ACC112 (cell line): ENCODE data around the gene TLL1.

Source experiments
- H2AFZ ChIP-seq: fragments of 200-600 bp; sonication (generic); one replicate; pipeline ENCODE4 v1.6.0; 2017; ENCODE audit warnings: antibody characterized with exemption, low read length; ENCODE audit not compliant: unreplicated experiment
- H3K27ac ChIP-seq: fragments of 200-600 bp; sonication (generic); 2 replicates; pipeline ENCODE4 v1.5.1; 2014; ENCODE audit warnings: low read depth, mild to moderate bottlenecking, antibody characterized with exemption, low read length, moderate library complexity
- H3K27me3 ChIP-seq: fragments of 200-600 bp; sonication (generic); 2 replicates; pipeline ENCODE4 v1.6.1; 2014; ENCODE audit warnings: mild to moderate bottlenecking, antibody characterized with exemption, low read length, moderate library complexity, mixed read lengths; ENCODE audit not compliant: insufficient read depth
- H3K36me3 ChIP-seq: fragments of 200-600 bp; sonication (generic); 2 replicates; pipeline ENCODE4 v1.6.1; 2016; ENCODE audit warnings: mild to moderate bottlenecking, antibody characterized with exemption, low read length, moderate library complexity, mixed read lengths; ENCODE audit not compliant: insufficient read depth
- H3K4me1 ChIP-seq: fragments of 200-600 bp; sonication (generic); one replicate; pipeline ENCODE4 v1.6.1; 2016; ENCODE audit warnings: low read length, mixed read lengths; ENCODE audit not compliant: insufficient read depth, unreplicated experiment, control insufficient read depth
- H3K4me3 ChIP-seq: fragments of 200-600 bp; sonication (generic); 2 replicates; pipeline ENCODE4 v1.5.1; 2014; ENCODE audit warnings: mild to moderate bottlenecking, low read depth, low read length
- H3K79me2 ChIP-seq: fragments of 200-600 bp; sonication (generic); one replicate; pipeline ENCODE4 v1.6.0; 2016; ENCODE audit warnings: low read length; ENCODE audit not compliant: control insufficient read depth, unreplicated experiment, insufficient read depth

Gene TLL1

DNA sequence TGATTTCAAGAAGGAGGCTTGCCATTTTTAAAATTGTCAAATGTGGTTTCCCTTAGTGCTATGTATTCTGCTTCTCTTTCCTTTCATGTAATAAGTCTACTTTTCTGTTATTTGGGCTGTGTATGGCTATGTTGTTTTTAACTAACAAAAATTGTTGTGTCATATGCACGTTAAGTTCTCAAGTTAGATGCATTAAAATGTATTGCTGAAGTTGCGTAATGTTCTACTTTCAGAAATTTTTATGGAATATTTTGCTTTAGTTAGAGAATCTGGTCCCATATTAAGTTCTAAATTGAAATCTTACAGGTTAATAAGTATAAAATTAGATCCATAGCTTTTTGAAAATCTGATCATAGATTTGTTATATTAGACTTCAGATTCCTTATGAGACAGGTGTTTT, 133.2 kb downstream of the TLL1 start:
- no peaks in the 10 kb centered on the region for H3K4me1 ChIP-seq
- H3K27me3 ChIP-seq, result no peaks in the 10 kb centered on the region
- no peak overlapping the region for H2AFZ ChIP-seq
- H3K27ac ChIP-seq, result no peak overlapping the region
- no peak overlapping the region for H3K4me3 ChIP-seq
- no peaks in the 10 kb centered on the region for H3K79me2 ChIP-seq
- H3K36me3 ChIP-seq, result no peaks in the 10 kb centered on the region

GRCh38 chr4:166008510-166008909, 135.5 kb downstream of the TLL1 start:
- no peaks in the 10 kb centered on the region for H3K36me3 ChIP-seq
- H3K4me1 ChIP-seq, result no peaks in the 10 kb centered on the region
- no peaks in the 10 kb centered on the region for H3K79me2 ChIP-seq
- H3K27ac ChIP-seq, result no peak overlapping the region
- H3K4me3 ChIP-seq, result no peak overlapping the region
- no peak overlapping the region for H2AFZ ChIP-seq
- no peaks in the 10 kb centered on the region for H3K27me3 ChIP-seq

GRCh38 chr4:166012129-166013030, 139.3 kb downstream of the TLL1 start:
- no peaks in the 10 kb centered on the region for H3K27me3 ChIP-seq
- no peak overlapping the region for H3K27ac ChIP-seq
- H3K4me1 ChIP-seq, result no peaks in the 10 kb centered on the region
- H2AFZ ChIP-seq, result peak overlapping the region; percentile 52
- no peaks in the 10 kb centered on the region for H3K79me2 ChIP-seq
- H3K36me3 ChIP-seq, result no peaks in the 10 kb centered on the region
- no peak overlapping the region for H3K4me3 ChIP-seq

GRCh38 chr4:166014411-166014810, 141.4 kb downstream of the TLL1 start:
- Histone ChIP-seq H3K4me1 (no peaks in the 10 kb centered on the region), H3K79me2 (no peaks in the 10 kb centered on the region), H3K4me3 (no peak overlapping the region)

GRCh38 chr4:166017804-166018203, 144.8 kb downstream of the TLL1 start:
- no peaks in the 10 kb centered on the region for H3K27me3 ChIP-seq
- H3K36me3 ChIP-seq, result no peaks in the 10 kb centered on the region
- no peaks in the 10 kb centered on the region for H3K79me2 ChIP-seq
- no peak overlapping the region for H3K27ac ChIP-seq
- no peak overlapping the region for H2AFZ ChIP-seq
- H3K4me3 ChIP-seq, result no peak overlapping the region
- H3K4me1 ChIP-seq, result no peaks in the 10 kb centered on the region

More at GRCh38 chr4:166014411-166014810, 141.4 kb downstream of the TLL1 start:
- Histone ChIP-seq H3K36me3 (no peaks in the 10 kb centered on the region), H3K27me3 (no peaks in the 10 kb centered on the region), H2AFZ (no peak overlapping the region), H3K27ac (no peak overlapping the region)

GRCh38 chr4:166019441-166020220, 146.6 kb downstream of the TLL1 start:
- Histone ChIP-seq H3K79me2 (no peaks in the 10 kb centered on the region), H3K27ac (no peak overlapping the region), H3K4me3 (no peak overlapping the region), H2AFZ (no peak overlapping the region), H3K27me3 (no peaks in the 10 kb centered on the region), H3K36me3 (no peaks in the 10 kb centered on the region), H3K4me1 (no peaks in the 10 kb centered on the region)

GRCh38 chr4:166021617-166022016, 148.6 kb downstream of the TLL1 start:
- Histone ChIP-seq H3K4me1 (no peaks in the 10 kb centered on the region), H2AFZ (no peak overlapping the region), H3K27me3 (no peaks in the 10 kb centered on the region), H3K79me2 (no peaks in the 10 kb centered on the region), H3K4me3 (no peak overlapping the region), H3K36me3 (no peaks in the 10 kb centered on the region), H3K27ac (no peak overlapping the region)

GRCh38 chr4:166034965-166035364, 161.9 kb downstream of the TLL1 start:
- Histone ChIP-seq H3K36me3 (no peaks in the 10 kb centered on the region), H3K4me3 (no peak overlapping the region), H3K27ac (no peak overlapping the region), H3K79me2 (no peaks in the 10 kb centered on the region), H3K27me3 (peaks cover 10% of the 10 kb centered on the region), H2AFZ (no peak overlapping the region), H3K4me1 (no peaks in the 10 kb centered on the region)

DNA sequence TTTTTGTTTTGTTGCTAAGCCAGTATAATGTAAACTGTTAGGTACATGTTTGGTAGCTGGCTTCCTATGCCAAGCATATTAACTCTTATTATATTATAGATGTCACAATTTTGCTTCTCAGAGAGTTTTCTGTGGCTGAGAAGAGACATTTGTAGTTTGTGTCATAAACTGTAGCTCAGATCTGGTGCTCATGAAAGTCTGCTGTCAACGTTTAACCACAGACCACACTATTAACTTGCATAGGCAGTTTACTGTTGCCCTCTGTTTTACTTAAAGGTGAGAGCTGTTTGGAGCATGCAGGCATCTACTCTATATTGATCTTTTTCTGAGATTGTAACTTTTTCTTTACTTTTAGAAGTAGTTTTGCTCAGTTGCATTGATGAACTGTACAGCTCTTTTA, 166.8 kb downstream of the TLL1 start:
- Histone ChIP-seq H3K79me2 (no peaks in the 10 kb centered on the region), H3K27ac (no peak overlapping the region), H3K4me1 (no peaks in the 10 kb centered on the region), H3K4me3 (no peak overlapping the region), H2AFZ (no peak overlapping the region), H3K27me3 (peaks cover 42% of the 10 kb centered on the region), H3K36me3 (no peaks in the 10 kb centered on the region)

DNA sequence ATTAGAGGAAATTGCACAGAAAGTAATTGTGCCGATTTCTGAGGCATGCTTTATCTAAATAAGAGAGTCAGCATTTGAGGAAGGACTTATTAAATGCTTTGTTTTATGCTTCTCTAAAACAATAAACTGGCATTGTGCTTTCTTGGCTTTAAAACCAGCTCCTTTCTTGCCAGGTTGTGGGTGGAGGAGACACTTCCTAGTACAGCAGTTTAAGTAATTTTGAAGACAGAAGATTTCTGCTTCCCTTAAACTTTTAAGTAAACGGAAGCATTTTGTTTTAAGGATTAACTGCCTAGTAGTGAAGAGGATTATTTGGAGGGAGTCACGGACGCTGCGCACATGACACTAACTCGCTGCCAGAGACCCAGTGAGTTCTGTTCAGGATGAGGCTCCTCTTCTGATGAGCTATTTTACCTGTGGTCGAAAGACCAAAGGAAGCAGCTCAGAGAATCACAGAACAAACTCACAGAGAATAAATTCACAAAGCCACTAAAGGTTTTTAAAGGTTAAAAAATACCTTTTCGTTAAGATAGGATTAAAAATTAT, 169.5 kb downstream of the TLL1 start:
- Histone ChIP-seq H2AFZ (peak overlapping the region; percentile 35), H3K4me1 (no peaks in the 10 kb centered on the region)

More for the DNA sequence above, 169.5 kb downstream of the TLL1 start:
- Histone ChIP-seq H3K79me2 (no peaks in the 10 kb centered on the region), H3K27ac (no peak overlapping the region), H3K27me3 (peaks cover 61% of the 10 kb centered on the region), H3K4me3 (no peak overlapping the region), H3K36me3 (no peaks in the 10 kb centered on the region)
